CD4-positive, CD25-positive, alpha-beta regulatory T cell (primary cell): Measurements from ENCODE around the gene ALDH3B2. TPM values are rescaled to one million over a fixed set of nuclear protein-coding genes. Genes with fewer than 3 reads are reported as not detected.

ENCODE experiments used
- ATAC-seq, 2 donors: fragments of 150-1000 bp; cut with Tn5 transposase; one replicate each; pipeline ENCODE4 v1.10.0; 2021; ENCODE audit warnings: low read depth in 2 of 2, moderate number of reproducible peaks in 2 of 2, moderate library complexity in 1 of 2
- DNase-seq, 3 donors: peaks; one replicate each; pipeline versions ENCODE4 v3.0.0 to v3.0.0-alpha.2; 2012 to 2022; ENCODE audit warnings: mixed read lengths in 1 of 3
- H3K27ac ChIP-seq: one replicate; pipeline ENCODE4 v1.7.0; 2013; ENCODE audit warnings: mild to moderate bottlenecking, low read length; ENCODE audit not compliant: insufficient read depth, poor library complexity, severe bottlenecking
- H3K27me3 ChIP-seq: one replicate; pipeline ENCODE4 v1.7.0; 2013; ENCODE audit warnings: low read length; ENCODE audit not compliant: control insufficient read depth, insufficient read depth
- H3K36me3 ChIP-seq: one replicate; pipeline ENCODE4 v1.7.0; 2013; ENCODE audit warnings: mild to moderate bottlenecking, low read length, moderate library complexity; ENCODE audit not compliant: control insufficient read depth, insufficient read depth
- H3K4me1 ChIP-seq: 2 replicates; pipeline ENCODE4 v1.7.0; 2013; ENCODE audit warnings: mild to moderate bottlenecking, low read length; ENCODE audit not compliant: insufficient read depth, control insufficient read depth, poor library complexity, severe bottlenecking
- H3K4me3 ChIP-seq: one replicate; pipeline ENCODE4 v1.7.0; 2013; ENCODE audit warnings: low read depth, mild to moderate bottlenecking, low read length, moderate library complexity
- H3K9me3 ChIP-seq, 2 experiments: 1 replicate in 1 of 2; 2 replicates in 1 of 2; pipeline ENCODE4 v1.7.0; 2013; ENCODE audit warnings: low read length in 2 of 2, mild to moderate bottlenecking in 1 of 2, moderate library complexity in 1 of 2; ENCODE audit not compliant: control insufficient read depth in 2 of 2
- H3K27ac Mint-ChIP-seq, 3 donors: one replicate each; pipeline ENCODE4 v1.8.0; 2020 to 2022; ENCODE audit warnings: mild to moderate bottlenecking in 3 of 3, mixed read lengths in 3 of 3, moderate library complexity in 2 of 3
- H3K27me3 Mint-ChIP-seq: one replicate; pipeline ENCODE4 v1.8.0; 2022; ENCODE audit warnings: mild to moderate bottlenecking, mixed read lengths
- H3K36me3 Mint-ChIP-seq: one replicate; pipeline ENCODE4 v1.8.0; 2020; ENCODE audit warnings: mixed read lengths
- H3K4me1 Mint-ChIP-seq, 4 donors: one replicate each; pipeline ENCODE4 v1.8.0; 2020 to 2022; ENCODE audit warnings: mixed read lengths in 4 of 4, mild to moderate bottlenecking in 1 of 4
- H3K4me3 Mint-ChIP-seq, 4 donors: one replicate each; pipeline ENCODE4 v1.8.0; 2020 to 2022; ENCODE audit warnings: mild to moderate bottlenecking in 4 of 4, mixed read lengths in 4 of 4, moderate library complexity in 3 of 4
- H3K9me3 Mint-ChIP-seq, 7 donors: one replicate each; pipeline ENCODE4 v1.8.0; 2020 to 2022; ENCODE audit warnings: mixed read lengths in 7 of 7, mild to moderate bottlenecking in 3 of 7, moderate library complexity in 2 of 7
- polyA plus RNA-seq, 4 donors: library from polyadenylated mRNA; unstranded; fragments of 300-500 nt; fragmentation: Illumina TruSeq; gene quantifications; one replicate each; pipeline ENCODE4 v1.2.3, GENCODE V29; 2021
- total RNA-seq: library from RNA; stranded (reverse); gene quantifications from one replicate; pipeline ENCODE4 v1.2.3, GENCODE V29; 2022

ALDH3B2 gene
- total and polyA plus RNA-seq, 5 donors from 2014 or later = not detected

- H3K36me3 Mint-ChIP-seq = no peaks in the 10 kb centered on the region
- ATAC-seq (no peak), DNase-seq (no peak)
- no peak overlapping the region for H3K27ac ChIP-seq
- H3K4me1 Mint-ChIP-seq = no peaks in the 10 kb centered on the region
- H3K4me3 ChIP-seq = no peak overlapping the region
- H3K27ac Mint-ChIP-seq = no peak overlapping the region
- H3K4me3 Mint-ChIP-seq = no peak overlapping the region
- H3K4me1 ChIP-seq = no peaks in the 10 kb centered on the region
- H3K27me3 ChIP-seq = no peaks in the 10 kb centered on the region
- no peaks in the 10 kb centered on the region for H3K9me3 ChIP-seq
- no peaks in the 10 kb centered on the region for H3K36me3 ChIP-seq
- peaks cover 0 to 2% (median 0%) of the 10 kb centered on the region in 7 donors for H3K9me3 Mint-ChIP-seq
- H3K27me3 Mint-ChIP-seq = peaks cover 4% of the 10 kb centered on the region
Measured at GRCh38 chr11:67668192-67668551, 6.3 kb downstream of the ALDH3B2 start.

DNA sequence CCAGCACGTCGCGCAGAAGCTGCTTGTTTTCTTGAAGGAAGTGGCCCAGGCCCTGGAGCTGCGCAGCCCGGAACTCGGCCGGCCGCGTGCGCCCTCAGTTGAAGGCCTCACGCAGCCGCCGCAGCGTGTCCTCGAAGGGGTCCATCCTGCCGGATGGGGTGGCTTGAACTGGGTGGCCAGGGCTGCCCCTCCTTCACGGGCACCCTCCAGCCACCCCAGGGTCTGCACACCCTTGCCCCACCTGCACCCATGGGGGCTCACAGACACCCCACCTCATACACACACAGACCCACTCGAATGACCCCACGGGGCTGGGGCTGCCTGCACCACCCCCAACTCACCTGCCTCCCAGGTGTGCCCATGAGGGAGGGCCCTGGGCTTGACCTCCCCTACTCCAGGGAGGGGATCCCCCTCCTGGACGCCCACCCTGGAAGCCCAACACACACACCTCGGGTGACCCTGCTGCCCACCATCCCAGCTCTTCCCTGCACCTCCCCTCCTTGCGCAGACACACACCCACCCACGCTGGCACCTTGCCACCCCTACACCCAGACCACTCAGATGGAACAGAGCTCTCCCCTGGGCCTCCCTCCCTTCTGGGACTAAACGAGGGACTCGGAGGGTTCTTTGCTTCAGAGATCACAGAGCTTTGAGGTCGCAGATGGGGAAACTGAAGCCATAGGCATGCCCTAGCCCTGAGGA, 6.8 kb downstream of the ALDH3B2 start:
- DNase-seq (no peak), ATAC-seq (no peak)
- Mint-ChIP-seq H3K4me3 (no peak overlapping the region), H3K27ac (no peak overlapping the region), H3K27me3 (peaks cover 4% of the 10 kb centered on the region), H3K9me3 (peaks cover 0 to 2% (median 0%) of the 10 kb centered on the region in 7 donors), H3K36me3 (no peaks in the 10 kb centered on the region), H3K4me1 (no peaks in the 10 kb centered on the region)
- H3K36me3 ChIP-seq = no peaks in the 10 kb centered on the region
- H3K4me3 ChIP-seq = no peak overlapping the region
- no peak overlapping the region for H3K27ac ChIP-seq
- H3K4me1 ChIP-seq = no peaks in the 10 kb centered on the region
- no peaks in the 10 kb centered on the region for H3K9me3 ChIP-seq
- no peaks in the 10 kb centered on the region for H3K27me3 ChIP-seq

DNA sequence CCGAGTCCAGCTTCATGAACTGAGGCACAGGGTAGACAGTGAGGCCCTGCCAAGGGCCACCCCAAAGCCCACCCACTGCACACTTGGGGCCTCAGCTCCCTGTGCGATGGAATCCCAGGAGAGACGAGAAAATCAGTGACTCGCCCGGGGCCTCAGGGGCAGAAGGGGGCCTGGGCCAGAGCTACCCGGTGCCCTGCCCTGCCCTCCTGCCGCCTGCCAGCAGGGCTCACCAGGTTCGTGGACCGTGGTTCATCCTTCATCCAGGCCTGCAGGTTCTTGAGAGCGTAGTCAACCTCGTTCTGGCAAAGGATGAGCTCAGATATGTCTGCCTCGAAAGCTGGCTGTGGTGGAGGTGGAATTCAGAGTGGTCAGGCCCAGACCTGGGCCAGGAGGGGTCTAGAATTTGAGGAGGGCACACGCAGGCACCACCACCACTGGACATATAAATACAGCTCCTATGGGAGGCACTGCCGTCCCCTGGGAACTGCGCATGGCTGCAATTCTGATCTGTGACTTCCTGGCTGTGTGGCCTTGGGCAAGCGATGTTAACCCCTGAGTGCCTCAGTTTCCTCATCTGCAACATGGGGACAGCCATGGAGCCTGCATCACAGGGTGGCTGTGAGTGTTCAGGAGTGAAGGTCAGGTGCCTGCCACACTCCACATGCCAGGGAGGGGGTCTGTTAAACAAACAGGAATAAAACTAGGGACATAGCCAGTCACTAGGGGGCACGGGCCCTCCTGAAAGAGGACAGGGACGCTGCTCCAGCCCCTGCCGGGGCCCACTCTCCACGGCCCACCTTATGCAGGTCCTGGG, 7.5 kb downstream of the ALDH3B2 start:
- H3K4me3 ChIP-seq = no peak overlapping the region
- DNase-seq (no peak), ATAC-seq (no peak)
- Mint-ChIP-seq H3K27ac (no peak overlapping the region), H3K36me3 (no peaks in the 10 kb centered on the region), H3K4me1 (no peaks in the 10 kb centered on the region), H3K4me3 (no peak overlapping the region), H3K9me3 (peaks cover 0 to 2% (median 0%) of the 10 kb centered on the region in 7 donors), H3K27me3 (peaks cover 4% of the 10 kb centered on the region)
- no peaks in the 10 kb centered on the region for H3K9me3 ChIP-seq
- no peak overlapping the region for H3K27ac ChIP-seq
- H3K4me1 ChIP-seq = no peaks in the 10 kb centered on the region
- H3K27me3 ChIP-seq = no peaks in the 10 kb centered on the region
- no peaks in the 10 kb centered on the region for H3K36me3 ChIP-seq

DNA sequence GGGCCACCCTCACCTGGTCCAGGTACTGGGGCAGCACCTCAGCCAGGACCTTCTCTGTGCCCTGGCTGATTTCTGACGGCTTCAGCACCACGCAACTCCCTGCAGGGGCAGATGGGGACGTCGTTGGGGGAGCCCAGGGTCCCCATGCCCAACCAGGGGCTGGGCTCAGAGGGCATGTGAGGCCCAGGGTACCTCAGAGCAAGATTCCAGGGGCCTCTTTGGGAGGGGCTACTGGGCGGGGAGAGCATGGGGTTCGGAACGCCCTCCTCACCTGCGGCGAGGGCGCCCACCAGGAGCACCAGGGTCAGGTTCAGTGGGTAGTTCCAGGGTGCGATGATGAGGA, 8.1 kb downstream of the ALDH3B2 start:
- ATAC-seq (no peak), DNase-seq (no peak)
- Histone ChIP-seq H3K27me3 (no peaks in the 10 kb centered on the region), H3K4me1 (no peaks in the 10 kb centered on the region), H3K9me3 (no peaks in the 10 kb centered on the region), H3K36me3 (no peaks in the 10 kb centered on the region), H3K4me3 (no peak overlapping the region), H3K27ac (no peak overlapping the region)
- Mint-ChIP-seq H3K4me1 (no peaks in the 10 kb centered on the region), H3K36me3 (no peaks in the 10 kb centered on the region), H3K9me3 (peaks cover 0 to 2% (median 0%) of the 10 kb centered on the region in 7 donors), H3K27me3 (peaks cover 6% of the 10 kb centered on the region), H3K27ac (no peak overlapping the region), H3K4me3 (no peak overlapping the region)

DNA sequence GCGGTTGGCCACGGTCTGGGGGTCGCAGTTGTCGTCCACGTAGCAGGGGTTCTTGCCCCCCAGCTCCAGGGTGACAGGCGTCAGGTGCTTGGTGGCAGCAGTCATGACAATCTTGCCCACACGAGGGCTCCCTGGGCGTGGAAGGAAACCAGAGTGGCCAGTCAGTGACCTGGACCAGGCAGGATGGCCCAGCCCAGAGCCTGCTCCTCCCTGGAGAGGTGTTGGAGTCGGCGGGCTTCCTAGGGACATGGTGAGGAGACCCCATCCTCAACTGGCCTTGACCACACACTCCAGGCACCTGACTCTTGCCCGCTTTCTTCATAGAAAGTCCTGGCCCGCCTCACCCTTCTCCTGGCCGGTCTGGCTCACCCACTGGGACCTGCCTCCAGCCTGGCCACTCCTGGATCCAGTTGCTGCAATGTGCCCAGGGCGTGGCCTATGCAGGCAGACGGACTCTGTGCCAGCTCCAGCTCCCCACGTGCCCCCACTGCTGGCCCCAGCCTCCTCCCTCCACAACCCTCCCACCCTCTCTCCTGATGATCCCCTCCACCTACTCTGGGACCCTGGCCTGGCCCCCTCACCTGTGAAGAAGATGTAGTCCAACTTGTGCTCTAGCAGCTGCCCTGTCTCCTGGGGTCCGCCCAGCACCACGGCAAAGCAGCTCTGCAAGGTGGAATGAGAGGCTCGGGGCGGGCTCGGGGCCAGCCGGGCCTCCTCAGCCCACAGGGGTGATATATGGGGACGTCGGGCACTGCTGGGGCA, 8.7 kb downstream of the ALDH3B2 start:
- DNase-seq = no peak
- no peaks in the 10 kb centered on the region for H3K4me1 Mint-ChIP-seq
- Histone ChIP-seq H3K27ac (no peak overlapping the region), H3K4me1 (no peaks in the 10 kb centered on the region), H3K9me3 (no peaks in the 10 kb centered on the region), H3K27me3 (no peaks in the 10 kb centered on the region), H3K36me3 (no peaks in the 10 kb centered on the region), H3K4me3 (no peak overlapping the region)
- no peak for ATAC-seq
- peaks cover 0 to 2% (median 0%) of the 10 kb centered on the region in 7 donors for H3K9me3 Mint-ChIP-seq
- H3K36me3 Mint-ChIP-seq = no peaks in the 10 kb centered on the region
- peaks cover 10% of the 10 kb centered on the region for H3K27me3 Mint-ChIP-seq
- no peak overlapping the region for H3K27ac Mint-ChIP-seq
- no peak overlapping the region for H3K4me3 Mint-ChIP-seq

DNA sequence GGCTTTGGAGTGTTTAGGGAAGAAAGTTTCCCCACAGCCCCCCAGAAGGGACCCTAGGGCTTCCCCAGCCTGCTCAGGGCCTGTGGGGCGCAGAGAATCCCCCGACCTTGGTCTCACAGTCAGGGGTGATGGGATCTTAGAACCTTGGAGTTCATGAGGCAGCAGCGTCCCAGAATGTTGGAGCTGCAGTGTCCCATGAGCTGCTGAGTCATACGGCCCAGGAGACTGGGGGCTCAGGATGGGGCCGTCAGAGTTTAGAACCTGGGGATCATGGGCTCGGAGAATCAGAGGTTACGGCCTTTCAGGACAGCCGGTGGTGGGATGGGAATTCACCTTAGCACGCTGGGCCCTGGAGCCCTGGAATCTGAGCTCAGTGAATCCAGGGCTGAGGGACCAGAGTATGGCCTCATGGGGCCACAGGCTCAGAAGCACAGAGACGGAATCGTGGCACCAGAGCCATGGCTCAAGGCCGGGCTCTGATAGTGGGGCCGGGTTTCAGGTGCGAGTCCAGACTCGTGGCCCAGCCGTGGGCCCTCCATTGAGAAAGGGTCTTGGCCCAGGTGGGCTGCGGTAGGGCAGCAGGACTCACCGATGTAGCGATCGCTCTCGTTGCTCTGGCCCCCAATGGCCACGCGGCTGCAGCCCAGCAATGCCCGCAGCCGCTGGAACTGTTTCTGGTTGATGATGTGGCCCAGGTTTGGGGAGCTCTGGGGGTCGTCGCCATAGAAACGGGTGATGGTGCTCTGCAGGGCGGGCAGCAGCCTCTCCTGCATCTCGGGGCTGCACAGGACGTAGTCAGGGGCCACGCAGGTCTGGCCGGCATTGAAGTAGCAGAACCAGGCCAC, 9.5 kb downstream of the ALDH3B2 start:
- H3K4me1 ChIP-seq = no peaks in the 10 kb centered on the region
- Mint-ChIP-seq H3K4me1 (no peaks in the 10 kb centered on the region), H3K9me3 (no peaks in the 10 kb centered on the region), H3K27me3 (peaks cover 10% of the 10 kb centered on the region), H3K36me3 (no peaks in the 10 kb centered on the region), H3K27ac (no peak overlapping the region), H3K4me3 (no peak overlapping the region)
- ATAC-seq (no peak), DNase-seq (no peak)
- H3K36me3 ChIP-seq = no peaks in the 10 kb centered on the region
- no peak overlapping the region for H3K4me3 ChIP-seq
- H3K27ac ChIP-seq = no peak overlapping the region
- H3K27me3 ChIP-seq = no peaks in the 10 kb centered on the region
- no peaks in the 10 kb centered on the region for H3K9me3 ChIP-seq

- Mint-ChIP-seq H3K4me3 (no peak overlapping the region), H3K27me3 (peaks cover 10% of the 10 kb centered on the region), H3K4me1 (peaks cover 0 to 2% (median under 1%) of the 10 kb centered on the region in 4 donors), H3K9me3 (no peaks in the 10 kb centered on the region), H3K36me3 (no peaks in the 10 kb centered on the region), H3K27ac (no peak overlapping the region)
- Histone ChIP-seq H3K4me1 (no peaks in the 10 kb centered on the region), H3K27me3 (no peaks in the 10 kb centered on the region), H3K36me3 (no peaks in the 10 kb centered on the region), H3K4me3 (no peak overlapping the region), H3K27ac (no peak overlapping the region), H3K9me3 (no peaks in the 10 kb centered on the region)
- DNase-seq (no peak), ATAC-seq (no peak)
Measured at GRCh38 chr11:67664213-67664585, 10.2 kb downstream of the ALDH3B2 start.
